Activated naive CD8-positive, alpha-beta T cell treated with anti-CD3 and anti-CD28 coated beads, Interleukin-2, amount 50 U/mL, for 24 hours (primary cell): Measurements from ENCODE around the gene RACK1.
A peak's percentile ranks its signal among the peaks of the same experiment; 100 is the strongest.
"Not testable (repeated sequence)": the region's sequence is repeated elsewhere in the genome, so short reads cannot be mapped to it uniquely, and the experiment has no call there.

Experiments
- ATAC-seq: fragments of 150-1000 bp; cut with Tn5 transposase; one replicate; pipeline ENCODE4 v1.10.0; 2021
- DNase-seq: peaks from one replicate; pipeline ENCODE4 v3.0.0; 2021
- H3K27ac Mint-ChIP-seq: one replicate; pipeline ENCODE4 v1.8.0; 2021; ENCODE audit warnings: mild to moderate bottlenecking, mixed read lengths
- H3K27me3 Mint-ChIP-seq: one replicate; pipeline ENCODE4 v1.8.0; 2021; ENCODE audit warnings: mixed read lengths
- H3K36me3 Mint-ChIP-seq: one replicate; pipeline ENCODE4 v1.8.0; 2021; ENCODE audit warnings: low read depth, mixed read lengths
- H3K4me1 Mint-ChIP-seq: one replicate; pipeline ENCODE4 v1.8.0; 2021; ENCODE audit warnings: mixed read lengths
- H3K4me3 Mint-ChIP-seq: one replicate; pipeline ENCODE4 v1.8.0; 2021; ENCODE audit warnings: mild to moderate bottlenecking, moderate library complexity, mixed read lengths
- H3K9me3 Mint-ChIP-seq: one replicate; pipeline ENCODE4 v1.8.0; 2021; ENCODE audit warnings: mixed read lengths

Gene RACK1

DNA sequence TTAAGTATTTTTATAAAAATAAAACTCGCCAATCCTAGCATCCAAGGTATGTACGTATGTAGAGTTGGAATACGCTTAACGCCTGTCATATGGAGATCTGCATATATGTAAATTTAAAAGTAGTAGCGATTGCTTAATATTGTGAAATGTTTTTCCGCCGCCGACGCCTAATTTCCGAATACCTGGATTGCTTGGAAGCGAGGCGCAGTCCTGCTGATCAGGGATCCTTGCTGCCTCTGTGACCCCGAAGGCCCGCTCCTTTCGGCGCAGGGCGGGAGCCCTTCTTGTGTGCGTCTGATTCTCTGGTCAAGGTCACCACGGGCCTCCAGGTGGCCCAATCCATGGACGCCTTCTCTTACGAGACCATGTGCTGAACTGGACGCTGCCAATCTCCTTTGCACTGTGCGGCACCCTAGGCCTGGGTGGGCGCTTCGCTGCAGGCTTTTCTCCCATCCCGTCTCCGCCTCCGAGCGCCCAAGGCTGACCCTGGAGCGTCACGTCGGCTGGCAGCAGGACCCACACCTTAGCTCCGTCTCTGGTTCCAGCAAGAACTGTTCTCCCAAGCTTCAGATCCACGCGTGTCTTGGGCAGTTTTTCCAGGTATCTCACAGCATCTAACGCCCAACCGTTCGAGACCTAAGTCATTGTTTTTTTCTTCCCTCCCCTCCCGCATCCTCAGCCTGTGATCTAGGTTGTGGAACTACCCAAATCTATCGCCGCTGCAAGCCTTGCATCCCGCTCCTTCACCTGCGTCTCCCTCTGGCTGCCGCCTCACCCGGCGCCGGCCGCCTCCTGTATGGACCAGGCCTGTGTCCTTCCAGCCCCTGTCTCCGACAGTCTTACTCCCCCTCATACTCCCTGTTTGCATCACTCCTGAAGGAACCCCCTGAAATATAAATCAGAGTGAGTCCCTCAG, 24.2 kb downstream of the RACK1 start:
- Mint-ChIP-seq H3K9me3 (no peaks in the 10 kb centered on the region), H3K27ac (no peak overlapping the region), H3K4me3 (peak overlapping the region; percentile 32), H3K4me1 (peaks cover 66% of the 10 kb centered on the region), H3K27me3 (peaks cover 11% of the 10 kb centered on the region), H3K36me3 (peaks cover 9% of the 10 kb centered on the region)
- ATAC-seq = no peak
- DNase-seq = no peak

DNA sequence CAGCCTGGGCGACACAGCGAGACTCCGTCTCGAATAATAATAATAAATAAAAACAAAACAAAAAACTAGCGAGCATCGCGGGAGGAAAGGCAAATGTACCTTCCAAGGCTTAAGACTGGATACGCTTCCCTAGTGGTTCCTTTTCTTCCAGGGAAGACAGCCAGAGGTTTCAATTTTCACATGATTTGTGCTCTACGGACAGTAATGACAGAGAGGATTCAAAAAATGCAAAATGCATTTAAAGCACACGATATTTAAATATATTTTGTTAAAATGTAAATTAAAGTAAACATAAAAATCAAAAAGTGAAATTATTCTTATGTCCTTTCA, 24.9 kb downstream of the RACK1 start:
- H3K27ac Mint-ChIP-seq = no peak overlapping the region
- no peaks in the 10 kb centered on the region for H3K9me3 Mint-ChIP-seq
- H3K4me3 Mint-ChIP-seq = peak overlapping the region; percentile 88
- DNase-seq = no peak
- H3K4me1 Mint-ChIP-seq = peaks cover 60% of the 10 kb centered on the region
- ATAC-seq = no peak
- peaks cover 11% of the 10 kb centered on the region for H3K27me3 Mint-ChIP-seq
- H3K36me3 Mint-ChIP-seq = peaks cover 9% of the 10 kb centered on the region

DNA sequence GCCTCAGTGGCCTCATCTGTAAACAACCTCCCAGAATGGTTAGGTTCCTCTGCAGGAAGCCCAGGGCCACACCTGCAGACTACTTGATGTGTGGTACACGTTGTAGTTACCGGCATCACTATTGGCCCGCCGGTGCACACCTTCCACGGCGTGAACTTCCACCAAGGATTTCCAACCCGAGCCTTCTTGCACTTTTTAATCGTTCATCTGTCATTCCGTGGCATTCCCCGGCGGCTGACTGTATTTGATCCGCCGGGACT, 26.0 kb downstream of the RACK1 start:
- Mint-ChIP-seq H3K9me3 (no peaks in the 10 kb centered on the region), H3K4me1 (peaks cover 59% of the 10 kb centered on the region), H3K4me3 (peak overlapping the region; percentile 88), H3K27me3 (peaks cover 11% of the 10 kb centered on the region), H3K36me3 (peaks cover 9% of the 10 kb centered on the region), H3K27ac (peak overlapping the region; percentile 98)
- DNase-seq (peak; percentile 34), ATAC-seq (no peak)

DNA sequence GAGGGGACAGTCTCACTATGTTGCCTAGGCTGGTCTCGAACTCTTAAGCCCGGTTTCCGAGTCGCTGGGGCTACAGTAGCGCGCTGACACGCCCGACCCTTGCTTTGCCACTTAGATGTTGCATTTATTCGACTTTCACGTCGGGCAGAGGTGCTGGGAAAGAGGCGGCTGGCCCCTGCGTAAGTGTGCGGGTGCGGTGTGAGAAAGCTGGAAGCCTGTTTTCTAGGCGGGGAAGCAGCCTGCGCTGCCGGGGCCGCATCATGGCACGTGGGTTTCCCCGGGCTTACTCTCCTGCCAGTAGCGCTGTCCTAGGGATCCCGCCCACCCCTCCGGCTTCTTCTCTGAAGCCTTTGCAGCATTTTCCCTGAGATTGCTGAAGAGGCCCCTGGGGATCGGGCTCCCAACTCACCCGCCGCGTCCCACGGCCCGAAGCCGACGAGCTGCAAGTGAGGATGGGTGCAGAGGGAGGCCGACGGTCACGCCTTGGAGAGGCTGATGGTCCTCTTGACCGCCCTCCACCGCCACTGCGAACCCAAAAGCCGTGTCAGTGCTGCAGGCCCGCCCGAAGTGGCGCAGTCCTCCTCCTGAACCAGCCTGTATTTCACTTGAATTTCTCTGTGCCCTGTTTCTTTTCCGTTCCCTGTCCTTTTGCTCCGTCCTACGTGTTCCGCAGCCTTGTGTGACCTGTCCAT, 26.4 kb downstream of the RACK1 start:
- peak overlapping the region; percentile 98 for H3K27ac Mint-ChIP-seq
- H3K4me1 Mint-ChIP-seq = peaks cover 56% of the 10 kb centered on the region
- peak overlapping the region; percentile 88 for H3K4me3 Mint-ChIP-seq
- no peak for ATAC-seq
- no peaks in the 10 kb centered on the region for H3K9me3 Mint-ChIP-seq
- H3K27me3 Mint-ChIP-seq = peaks cover 10% of the 10 kb centered on the region
- peak; percentile 77 for DNase-seq
- peaks cover 8% of the 10 kb centered on the region for H3K36me3 Mint-ChIP-seq

DNA sequence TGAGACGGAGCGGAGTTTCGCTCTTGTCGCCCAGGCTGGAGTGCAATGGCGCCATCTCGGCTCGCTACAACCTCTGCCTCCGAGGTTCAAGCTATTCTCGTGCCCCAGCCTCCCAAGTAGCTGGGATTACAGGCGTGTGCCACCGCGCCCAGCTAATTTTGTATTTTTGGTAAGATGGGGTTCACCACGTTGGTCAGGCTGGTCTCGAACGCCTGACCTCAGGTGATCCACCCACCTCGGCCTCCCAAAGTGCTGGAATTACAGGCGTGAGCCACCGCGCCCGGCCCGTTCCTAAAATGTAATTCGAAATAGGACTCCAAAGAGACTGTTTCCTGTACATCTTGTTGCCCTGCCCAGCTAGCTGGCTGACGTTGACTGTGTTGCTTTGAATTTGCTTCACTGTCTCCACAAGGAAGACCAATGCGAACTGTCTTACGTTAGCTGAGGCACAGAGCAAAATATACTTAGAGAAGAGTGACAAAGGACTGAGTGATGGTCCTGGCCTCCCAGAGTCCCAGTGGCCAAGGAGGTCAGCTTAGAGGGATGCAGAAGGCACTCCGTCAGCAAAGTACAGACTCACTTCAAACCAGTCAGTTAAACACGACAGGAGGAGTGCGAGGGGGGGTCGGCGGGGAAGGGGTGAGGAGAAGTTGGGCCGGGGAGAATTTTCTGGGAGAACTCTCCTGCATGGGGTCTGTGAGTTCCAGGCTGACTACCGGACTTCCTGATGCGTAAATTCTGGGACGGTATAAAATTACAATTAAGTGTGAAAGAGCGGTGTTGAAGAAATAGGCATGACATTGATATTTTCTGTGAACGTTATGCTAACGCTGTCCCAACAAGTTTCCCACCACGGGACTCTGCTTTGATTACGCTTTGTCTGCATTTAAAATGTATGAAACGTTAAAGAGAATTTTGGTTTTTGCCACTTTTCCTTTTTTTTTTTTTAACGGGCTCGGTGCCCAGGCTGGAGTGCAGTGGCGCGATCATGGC, 27.4 kb downstream of the RACK1 start:
- ATAC-seq (no peak), DNase-seq (peak; percentile 39)
- Mint-ChIP-seq H3K9me3 (no peaks in the 10 kb centered on the region), H3K27ac (peak overlapping the region; percentile 75), H3K36me3 (peaks cover 3% of the 10 kb centered on the region), H3K4me3 (peak overlapping the region; percentile 88), H3K4me1 (peaks cover 46% of the 10 kb centered on the region), H3K27me3 (peaks cover 5% of the 10 kb centered on the region)

DNA sequence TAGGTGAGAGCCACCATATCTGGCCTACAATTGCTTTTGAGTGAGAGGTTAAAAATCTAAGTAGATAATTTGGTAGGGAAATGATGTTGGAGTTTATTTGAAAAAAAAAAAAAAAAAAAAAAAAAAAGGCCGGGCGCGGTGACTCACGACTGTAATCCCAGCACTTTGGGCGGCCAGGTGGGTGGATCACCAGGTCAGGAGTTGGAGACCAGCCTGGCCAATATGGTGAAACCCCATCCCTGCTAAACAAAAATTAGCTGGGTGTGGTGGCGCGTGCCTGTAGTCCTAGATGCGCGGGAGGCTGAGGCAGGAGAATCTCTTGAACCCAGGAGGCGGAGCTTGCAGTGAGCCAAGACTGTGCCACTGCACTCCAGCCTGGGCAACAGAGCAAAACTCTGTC, 29.5 kb downstream of the RACK1 start:
- not testable (repeated sequence) for H3K4me3 Mint-ChIP-seq, H3K27me3 Mint-ChIP-seq, DNase-seq, H3K27ac Mint-ChIP-seq, ATAC-seq, H3K9me3 Mint-ChIP-seq, H3K36me3 Mint-ChIP-seq
- peaks cover 29% of the 10 kb centered on the region for H3K4me1 Mint-ChIP-seq

DNA sequence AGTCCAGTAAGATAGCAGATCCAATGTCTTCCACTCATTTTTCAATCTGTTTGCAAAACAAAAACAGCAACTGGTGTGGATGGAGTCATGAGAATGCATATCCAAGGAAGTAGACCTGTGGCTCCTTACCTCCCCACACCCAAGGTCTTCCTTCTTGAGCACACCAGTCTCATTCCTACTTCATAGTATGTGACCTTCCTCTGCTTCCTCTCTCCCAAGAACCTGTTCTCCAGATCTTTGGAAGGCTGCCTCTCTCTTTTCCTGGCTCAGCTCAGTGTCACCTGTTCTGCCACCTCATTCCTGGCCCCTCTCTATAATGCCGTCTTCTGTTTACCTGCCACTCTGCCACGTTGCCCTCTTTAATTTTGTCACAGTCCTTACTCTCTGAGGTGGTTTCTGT, 30.8 kb downstream of the RACK1 start:
- Mint-ChIP-seq H3K9me3 (no peaks in the 10 kb centered on the region), H3K27me3 (peaks cover 2% of the 10 kb centered on the region), H3K4me1 (peaks cover 27% of the 10 kb centered on the region), H3K36me3 (no peaks in the 10 kb centered on the region), H3K4me3 (no peak overlapping the region), H3K27ac (no peak overlapping the region)
- DNase-seq = no peak
- ATAC-seq = no peak

DNA sequence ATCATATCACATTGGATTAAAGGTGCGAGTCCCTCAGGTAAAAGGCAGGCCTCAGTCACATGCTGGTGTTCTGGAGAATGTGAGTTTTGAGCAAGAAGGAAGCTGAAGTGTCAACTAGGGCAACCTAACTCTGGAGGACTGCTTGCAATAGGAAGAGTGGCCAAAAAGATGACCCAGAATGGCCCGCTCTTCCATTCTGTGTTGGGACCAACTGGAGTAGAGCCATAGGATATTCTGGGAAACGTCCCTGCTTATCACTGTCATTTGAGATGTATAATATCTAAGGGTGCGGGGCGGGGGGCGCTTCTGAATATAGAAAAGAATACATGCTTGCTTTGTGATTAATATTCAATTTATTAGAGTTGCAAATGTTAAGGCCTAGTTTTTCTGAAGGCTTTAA, 31.6 kb downstream of the RACK1 start:
- DNase-seq (no peak), ATAC-seq (no peak)
- Mint-ChIP-seq H3K9me3 (no peaks in the 10 kb centered on the region), H3K4me1 (peaks cover 27% of the 10 kb centered on the region), H3K4me3 (no peak overlapping the region), H3K27ac (no peak overlapping the region), H3K27me3 (peaks cover 5% of the 10 kb centered on the region), H3K36me3 (peaks cover 4% of the 10 kb centered on the region)

DNA sequence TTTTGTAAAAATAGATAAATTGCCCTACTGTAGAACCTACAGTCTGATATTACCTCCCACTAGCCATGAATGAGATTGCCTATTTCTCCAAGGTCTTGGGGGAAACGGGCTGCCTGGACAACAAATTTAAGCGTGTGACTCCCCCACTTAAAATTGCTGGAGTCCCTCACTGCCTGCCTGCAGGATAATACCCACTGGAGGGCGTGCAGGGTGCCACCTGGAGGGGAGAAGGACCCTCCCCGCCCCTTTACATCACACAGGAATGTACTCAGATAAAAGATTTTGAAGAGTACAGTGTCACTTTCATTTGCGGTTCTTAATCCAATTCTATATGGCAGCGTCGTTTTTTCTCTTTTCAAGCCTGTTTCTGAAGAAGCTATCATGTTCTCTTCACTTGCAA, 32.5 kb downstream of the RACK1 start:
- no peak for ATAC-seq
- H3K4me3 Mint-ChIP-seq = no peak overlapping the region

DNA sequence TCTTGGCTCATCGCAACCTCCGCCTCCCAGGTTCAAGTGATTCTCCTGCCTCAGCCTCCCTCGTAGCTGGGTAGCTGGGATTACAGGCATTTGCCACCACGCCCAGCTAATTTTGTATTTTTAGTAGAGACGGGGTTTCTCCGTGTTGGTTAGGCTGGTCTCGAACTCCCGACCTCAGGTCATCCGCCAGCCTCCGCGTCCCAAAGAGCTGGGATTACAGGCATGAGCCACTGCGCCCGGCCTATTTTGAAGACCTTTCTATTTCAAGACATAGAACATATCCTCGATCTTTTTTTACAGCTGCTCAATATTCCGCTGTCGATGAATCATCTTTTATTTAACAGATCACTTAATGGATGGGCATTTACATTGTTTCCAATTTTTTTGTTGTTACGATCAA, 33.0 kb downstream of the RACK1 start:
- not testable (repeated sequence) for H3K27ac Mint-ChIP-seq

More for the DNA sequence above, 32.5 kb downstream of the RACK1 start:
- Mint-ChIP-seq H3K4me1 (peaks cover 28% of the 10 kb centered on the region), H3K27me3 (peaks cover 13% of the 10 kb centered on the region), H3K27ac (no peak overlapping the region), H3K36me3 (peaks cover 9% of the 10 kb centered on the region), H3K9me3 (no peaks in the 10 kb centered on the region)
- DNase-seq = no peak

DNA sequence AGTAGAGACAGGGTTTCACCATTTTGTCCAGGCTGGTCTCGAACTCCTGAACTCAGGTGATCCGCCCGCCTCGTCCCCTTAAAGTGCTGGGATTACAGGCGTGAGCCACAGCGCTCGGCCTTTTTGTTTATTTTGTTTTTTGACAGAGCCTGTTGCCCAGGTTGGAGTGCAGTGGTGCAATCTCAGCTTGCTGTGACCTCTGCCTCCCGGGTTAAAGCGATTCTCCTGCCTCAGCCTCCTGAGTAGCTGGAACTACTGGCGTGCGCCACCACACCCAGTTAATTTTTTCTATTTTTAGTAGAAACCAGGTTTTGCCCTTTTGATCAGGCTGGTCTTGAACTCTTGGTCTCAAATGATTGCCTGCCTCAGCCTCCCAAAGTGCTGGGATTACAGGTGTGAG, 33.6 kb downstream of the RACK1 start:
- H3K9me3 Mint-ChIP-seq, ATAC-seq, H3K36me3 Mint-ChIP-seq, H3K4me3 Mint-ChIP-seq, DNase-seq, H3K27ac Mint-ChIP-seq: not testable (repeated sequence)
- H3K4me1 Mint-ChIP-seq = peaks cover 35% of the 10 kb centered on the region
- H3K27me3 Mint-ChIP-seq = peaks cover 22% of the 10 kb centered on the region

More for the DNA sequence above, 33.0 kb downstream of the RACK1 start:
- not testable (repeated sequence) for DNase-seq, ATAC-seq, H3K9me3 Mint-ChIP-seq, H3K4me3 Mint-ChIP-seq, H3K36me3 Mint-ChIP-seq
- H3K4me1 Mint-ChIP-seq = peaks cover 31% of the 10 kb centered on the region
- H3K27me3 Mint-ChIP-seq = peaks cover 18% of the 10 kb centered on the region

DNA sequence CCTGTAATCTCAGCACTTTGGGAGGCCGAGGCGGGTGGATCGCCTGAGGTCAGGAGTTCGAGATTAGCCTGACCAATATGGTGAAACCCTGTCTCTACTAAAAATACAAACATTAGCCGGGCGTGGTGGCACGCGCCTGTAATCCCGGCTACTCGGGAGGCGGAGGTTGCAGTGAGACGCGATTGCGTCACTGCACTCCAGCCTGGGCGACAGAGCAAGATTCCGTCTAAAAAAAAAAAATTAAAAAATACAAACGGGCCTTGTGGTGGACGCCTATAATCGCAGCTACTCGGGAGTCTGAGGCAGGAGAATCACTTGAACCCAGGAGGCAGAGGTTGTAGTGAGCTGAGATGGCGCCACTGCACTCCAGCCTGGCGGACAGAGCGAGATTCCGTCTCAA, 34.7 kb downstream of the RACK1 start:
- H3K27ac Mint-ChIP-seq, H3K9me3 Mint-ChIP-seq, DNase-seq, H3K4me3 Mint-ChIP-seq, ATAC-seq, H3K36me3 Mint-ChIP-seq: not testable (repeated sequence)
- Mint-ChIP-seq H3K4me1 (peaks cover 37% of the 10 kb centered on the region), H3K27me3 (peaks cover 24% of the 10 kb centered on the region)

DNA sequence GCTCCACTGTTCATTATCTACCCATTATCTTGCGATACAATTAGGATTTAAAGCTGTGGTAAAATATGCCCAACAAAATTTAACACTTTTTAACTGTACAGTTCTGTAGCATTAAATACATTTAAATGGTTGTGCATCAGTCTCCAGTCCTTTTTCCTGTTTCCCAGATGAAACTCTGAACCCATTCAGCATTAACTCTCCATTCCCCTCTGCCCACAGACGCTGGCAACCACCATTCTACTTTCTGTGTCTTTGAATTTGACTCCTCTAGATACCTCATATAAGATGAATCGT, 35.8 kb downstream of the RACK1 start:
- Mint-ChIP-seq H3K4me3 (peak overlapping the region; percentile 89), H3K36me3 (peaks cover 9% of the 10 kb centered on the region), H3K9me3 (no peaks in the 10 kb centered on the region), H3K27me3 (peaks cover 34% of the 10 kb centered on the region), H3K4me1 (peaks cover 37% of the 10 kb centered on the region), H3K27ac (peak overlapping the region; percentile 95)
- ATAC-seq (no peak), DNase-seq (no peak)

DNA sequence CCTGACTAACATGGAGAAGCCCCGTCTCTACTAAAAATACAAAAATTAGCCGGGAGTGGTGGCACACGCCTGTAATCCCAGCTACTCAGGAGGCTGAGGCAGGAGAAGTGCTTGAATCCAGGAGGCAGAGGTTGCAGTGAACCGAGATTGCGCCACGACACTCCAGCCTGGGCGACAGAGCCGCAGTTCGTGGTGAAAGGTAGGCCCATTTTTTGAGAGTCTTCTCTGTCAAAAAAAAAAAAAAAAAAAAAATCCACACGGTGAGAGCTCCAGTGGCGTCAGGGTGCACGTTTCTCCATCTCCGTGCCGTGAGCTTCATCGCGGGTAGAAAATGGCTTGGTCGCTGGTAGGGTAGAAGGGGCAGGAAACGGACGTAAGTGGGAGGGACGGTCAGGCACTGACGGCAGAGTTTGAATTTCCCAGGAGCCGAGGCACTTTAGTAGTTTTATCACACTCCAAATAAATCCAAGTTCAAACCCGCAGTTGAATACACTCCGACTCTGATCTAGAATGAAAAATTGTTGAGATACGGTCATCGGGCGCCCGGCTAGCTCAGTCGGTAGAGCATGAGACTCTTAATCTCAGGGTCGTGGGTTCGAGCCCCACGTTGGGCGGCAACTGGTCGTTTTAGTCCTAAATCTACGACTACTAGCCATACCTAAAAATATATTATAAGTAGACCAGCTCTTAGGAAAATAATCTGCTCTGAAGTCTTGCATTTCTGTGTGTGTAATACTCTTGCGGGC, 36.3 kb downstream of the RACK1 start:
- peak; percentile 80 for ATAC-seq
- peak overlapping the region; percentile 89 for H3K4me3 Mint-ChIP-seq
- H3K4me1 Mint-ChIP-seq = peaks cover 35% of the 10 kb centered on the region
- peaks cover 36% of the 10 kb centered on the region for H3K27me3 Mint-ChIP-seq
- H3K9me3 Mint-ChIP-seq = no peaks in the 10 kb centered on the region
- H3K36me3 Mint-ChIP-seq = peaks cover 9% of the 10 kb centered on the region
- DNase-seq = peak; percentile 91
- H3K27ac Mint-ChIP-seq = peak overlapping the region; percentile 95
